HepG2 (cell line): ENCODE results near the gene TAS1R3. TPM values are rescaled to one million over a fixed set of nuclear protein-coding genes. Genes with fewer than 3 reads are reported as not detected.
A peak's percentile ranks its signal among the peaks of the same experiment; 100 is the strongest.

Source experiments
- AHR ChIP-seq: IDR thresholded peaks from 2 replicates; pipeline ENCODE4 v1.6.1; 2018; ENCODE audit warnings: missing genetic modification reagents, missing compliant biosample characterization
- CENPT ChIP-seq: sonication (generic); formaldehyde crosslinking; IDR thresholded peaks from 2 replicates; pipeline ENCODE4 v1.8.0; 2022; ENCODE audit warnings: low read depth, mild to moderate bottlenecking, moderate library complexity, missing genetic modification reagents
- DBP ChIP-seq: sonication (generic); formaldehyde crosslinking; IDR thresholded peaks from 2 replicates; pipeline ENCODE4 v1.4.0; 2020; ENCODE audit warnings: missing genetic modification reagents; ENCODE audit errors: not compliant biosample characterization
- DPF2 ChIP-seq: sonication (generic); formaldehyde crosslinking; IDR thresholded peaks from 2 replicates; pipeline ENCODE4 v1.4.0; 2020; ENCODE audit warnings: mild to moderate bottlenecking, low read depth, missing genetic modification reagents, borderline replicate concordance
- E2F5 ChIP-seq: sonication (generic); formaldehyde crosslinking; conservative IDR thresholded peaks from 2 replicates; pipeline ENCODE4 v1.4.0; 2020; ENCODE audit warnings: missing genetic modification reagents
- ETV5 ChIP-seq: IDR thresholded peaks from 2 replicates; pipeline ENCODE4 v1.6.1; 2018; ENCODE audit warnings: missing biosample characterization, missing genetic modification reagents, inconsistent platforms, borderline replicate concordance
- ETV6 ChIP-seq: sonication (generic); formaldehyde crosslinking; conservative IDR thresholded peaks from 2 replicates; pipeline ENCODE4 v1.4.0; 2020; ENCODE audit warnings: missing genetic modification reagents
- EZH2 ChIP-seq: conservative IDR thresholded peaks from 2 replicates; pipeline ENCODE4 v1.6.1; 2012; ENCODE audit warnings: mild to moderate bottlenecking, low read depth, low read length, moderate library complexity
- HNF4G ChIP-seq, 2 experiments: sonication (generic) in 1 of 2; formaldehyde crosslinking in 1 of 2; IDR thresholded peaks; 2 replicates each; pipeline versions ENCODE4 v1.4.0 to v1.6.1; 2011 to 2020; ENCODE audit warnings: borderline replicate concordance in 2 of 2, low read depth in 2 of 2, mild to moderate bottlenecking in 2 of 2, low read length in 1 of 2, missing genetic modification reagents in 1 of 2, moderate library complexity in 1 of 2
- MBNL3 ChIP-seq: fragments of 250-450 bp; sonication (Bioruptor Pico); conservative IDR thresholded peaks from 2 replicates; pipeline ENCODE4 v1.8.0; 2022; ENCODE audit warnings: mild to moderate bottlenecking, inconsistent platforms
- MTF1 ChIP-seq: sonication (generic); formaldehyde crosslinking; IDR thresholded peaks from 2 replicates; pipeline ENCODE4 v1.5.0; 2020; ENCODE audit warnings: missing genetic modification reagents
- SNAPC5 ChIP-seq: sonication (generic); formaldehyde crosslinking; IDR thresholded peaks from 2 replicates; pipeline ENCODE4 v1.8.1; 2023; ENCODE audit warnings: mild to moderate bottlenecking, missing genetic modification reagents, borderline replicate concordance
- ZBTB20 ChIP-seq: sonication (generic); formaldehyde crosslinking; IDR thresholded peaks from 2 replicates; pipeline ENCODE4 v1.8.1; 2023; ENCODE audit warnings: missing genetic modification reagents, low read depth, mild to moderate bottlenecking, borderline replicate concordance
- ZNF10 ChIP-seq: sonication (generic); formaldehyde crosslinking; IDR thresholded peaks from 2 replicates; pipeline ENCODE4 v1.4.0; 2020; ENCODE audit warnings: mild to moderate bottlenecking, low read depth, missing genetic modification reagents, borderline replicate concordance
- ZNF225 ChIP-seq: sonication (generic); formaldehyde crosslinking; IDR thresholded peaks from 2 replicates; pipeline ENCODE4 v1.4.0; 2020; ENCODE audit warnings: mild to moderate bottlenecking, missing genetic modification reagents
- ZNF234 ChIP-seq: sonication (generic); formaldehyde crosslinking; conservative IDR thresholded peaks from 2 replicates; pipeline ENCODE4 v1.5.1; 2020; ENCODE audit warnings: mild to moderate bottlenecking, missing genetic modification reagents
- ZNF329 ChIP-seq: sonication (generic); formaldehyde crosslinking; IDR thresholded peaks from 2 replicates; pipeline ENCODE4 v1.9.0; 2021; ENCODE audit warnings: low read depth, mild to moderate bottlenecking, missing genetic modification reagents
- ZNF451 ChIP-seq: sonication (generic); formaldehyde crosslinking; IDR thresholded peaks from 2 replicates; pipeline ENCODE4 v1.5.0; 2020; ENCODE audit warnings: mild to moderate bottlenecking, missing genetic modification reagents
- ZNF468 ChIP-seq: sonication (generic); formaldehyde crosslinking; IDR thresholded peaks from 2 replicates; pipeline ENCODE4 v1.8.0; 2022; ENCODE audit warnings: mild to moderate bottlenecking, moderate library complexity, missing genetic modification reagents
- ZNF558 ChIP-seq: sonication (generic); formaldehyde crosslinking; IDR thresholded peaks from 2 replicates; pipeline ENCODE4 v1.9.0; 2022; ENCODE audit warnings: mild to moderate bottlenecking, missing genetic modification reagents, borderline replicate concordance
- ZNF607 ChIP-seq: sonication (generic); formaldehyde crosslinking; IDR thresholded peaks from 2 replicates; pipeline ENCODE4 v1.5.1; 2020; ENCODE audit warnings: missing genetic modification reagents, mild to moderate bottlenecking, borderline replicate concordance
- ZNF672 ChIP-seq: sonication (generic); formaldehyde crosslinking; IDR thresholded peaks from 2 replicates; pipeline ENCODE4 v1.8.1; 2022; ENCODE audit warnings: missing genetic modification reagents
- ZNF780A ChIP-seq: sonication (generic); formaldehyde crosslinking; IDR thresholded peaks from 2 replicates; pipeline ENCODE4 v1.8.0; 2022; ENCODE audit warnings: mild to moderate bottlenecking, missing genetic modification reagents, moderate library complexity
- ZNF883 ChIP-seq: sonication (generic); formaldehyde crosslinking; IDR thresholded peaks from 2 replicates; pipeline ENCODE4 v1.5.1; 2020; ENCODE audit warnings: mild to moderate bottlenecking, missing genetic modification reagents; ENCODE audit errors: not compliant biosample characterization
- polyA plus RNA-seq, 8 experiments: library from polyadenylated mRNA; depleted of rRNA in 3 of 8; stranded (reverse) in 7 of 8; unstranded in 1 of 8; fragments of >200 nt; fragmentation: Illumina TruSeq in 4 of 8; extraction: Trizol in 4 of 8; gene quantifications; 2 replicates each; pipeline versions ENCODE4 v1.2.1 to v1.2.3, GENCODE V29; 2011 to 2016; ENCODE audit warnings: low read depth in 4 of 8, missing spikeins in 1 of 8, mixed read lengths in 1 of 8; ENCODE audit not compliant: insufficient read depth in 1 of 8
- total RNA-seq, 5 experiments: library from RNA; depleted of rRNA; stranded (reverse); fragments of >200 nt; fragmentation: Illumina TruSeq; extraction: Trizol; gene quantifications; 2 replicates each; pipeline ENCODE4 v1.2.3, GENCODE V29; 2016; ENCODE audit warnings: low read depth in 1 of 5

The TAS1R3 gene
- total and polyA plus RNA-seq, 2 of the 13 experiments (the other 11 are each of a cell fraction or from before 2014, with no cell fraction given): 0.13 to 0.15 TPM

GRCh38 chr1:1374929-1375662, 44.0 kb downstream of the TAS1R3 start, which contains the start of gene AURKAIP1 (continued):
- 0 out of 2 replicates have a peak, but pooled peaks have one; percentile 24 for TF ChIP-seq HNF4G (IDR thresholded peaks at IDR 0.05; ENCODE audit: borderline replicate concordance, low read depth, low read length)
- TF ChIP-seq HNF4G (CRISPR knock-in tag; IDR thresholded peaks at IDR 0.05; ENCODE audit: borderline replicate concordance, low read depth): 0 out of 2 replicates have a peak, but pooled peaks have one; percentile 40
- peak; percentile 69 for TF ChIP-seq ZBTB20
- TF ChIP-seq ZNF558: no peak; the same call in 1 of the 2 replicates
- TF ChIP-seq ZNF329 (CRISPR knock-in tag): no peak
- peak; percentile 86 for TF ChIP-seq ETV5 (CRISPR knock-in tag)
- TF ChIP-seq ZNF883 (CRISPR knock-in tag): peak; percentile 89
- no peak for TF ChIP-seq ZNF468 (CRISPR knock-in tag)
- TF ChIP-seq DPF2 (CRISPR knock-in tag): no peak
- no peak for TF ChIP-seq EZH2
- TF ChIP-seq MTF1 (CRISPR knock-in tag): no peak
- TF ChIP-seq AHR (CRISPR knock-in tag): peak; percentile 94
- TF ChIP-seq ZNF672 (CRISPR knock-in tag): no peak
- TF ChIP-seq ZNF451 (CRISPR knock-in tag): peak; percentile 83; the same call in 1 of the 2 replicates
- peak; percentile 51; the same call in 1 of the 2 replicates for TF ChIP-seq ZNF10 (CRISPR knock-in tag)
- TF ChIP-seq ETV6: peak; percentile 96
- TF ChIP-seq ZNF607 (CRISPR knock-in tag): peak; percentile 93
- TF ChIP-seq CENPT (CRISPR knock-in tag): peak; percentile 40; the same call in 1 of the 2 replicates
- TF ChIP-seq ZNF225: peak; percentile 51; the same call in 1 of the 2 replicates
- peak; percentile 79; the same call in 1 of the 2 replicates for TF ChIP-seq E2F5 (CRISPR knock-in tag)
- TF ChIP-seq ZNF234 (CRISPR knock-in tag): peak; percentile 77; the same call in 1 of the 2 replicates
- TF ChIP-seq MBNL3 (CRISPR knock-in tag): no peak
- TF ChIP-seq DBP (CRISPR knock-in tag): peak; percentile 20
- no peak for TF ChIP-seq ZNF780A (CRISPR knock-in tag)
- no peak for TF ChIP-seq SNAPC5
